GM12878 (cell line): ENCODE measurements around the gene UGGT2. TPM values are rescaled to one million over a fixed set of nuclear protein-coding genes. Genes with fewer than 3 reads are reported as not detected.
"Not testable (repeated sequence)": the region's sequence is repeated elsewhere in the genome, so short reads cannot be mapped to it uniquely, and the experiment has no call there.

Experiments used
- ATAC-seq: fragments of 200-7000 bp; cut with Tn5 transposase; 3 replicates; pipeline ENCODE4 v1.9.1; 2020; ENCODE audit warnings: mild to moderate bottlenecking, moderate library complexity
- BruUV-seq: library from RNA; stranded (reverse); fragments of 400-500 nt; replicated peaks from 2 replicates; lab custom pipeline; 2021; lab: Mats Ljungman, UMichigan
- CTCF ChIA-PET: fragments of 300-600 bp; sonication (Branson Sonifier 250); formaldehyde crosslinking; extraction: SDS; loops from one replicate; lab custom pipeline; 2021; ENCODE audit warnings: inconsistent platforms; lab: Yijun Ruan, JAX
- POLR2A ChIA-PET: fragments of 350-600 bp; formaldehyde crosslinking; extraction: SDS; loops from one replicate; lab custom pipeline; 2021; ENCODE audit warnings: inconsistent platforms; lab: Charles Lee
- RAD21 ChIA-PET: fragments of 300-600 bp; sonication (Branson Sonifier 250); formaldehyde crosslinking; loops from one replicate; lab custom pipeline; 2023; ENCODE audit warnings: antibody characterized with exemption; ENCODE audit not compliant: unreplicated experiment; lab: Charles Lee
- SMC1A ChIA-PET: fragments of 300-600 bp; sonication (Branson Sonifier 250); formaldehyde crosslinking; loops from one replicate; lab custom pipeline; 2023; ENCODE audit not compliant: unreplicated experiment, uncharacterized antibody; lab: Charles Lee
- DNase-seq: peaks from one replicate; pipeline ENCODE4 v3.0.0-alpha.2; 2011; ENCODE audit warnings: low read depth, low spot score
- FAIRE-seq: peaks from 3 replicates; lab custom pipeline; 2011; peaks lifted over from hg19 to GRCh38; lab: Jason Lieb, UNC
- H2AFZ ChIP-seq: 2 replicates; pipeline ENCODE4 v1.6.0; 2011; ENCODE audit warnings: low read depth, low read length, control low read depth; ENCODE audit not compliant: control insufficient read depth
- H3K27ac ChIP-seq: 2 replicates; pipeline ENCODE4 v1.5.1; 2011; ENCODE audit warnings: control low read depth; ENCODE audit not compliant: control insufficient read depth, insufficient read depth
- H3K27me3 ChIP-seq, 2 experiments: replicated peaks in 1 of 2; 2 replicates each; pipeline versions ENCODE4 v1.6.0 to v1.6.1; 2011; ENCODE audit warnings: low read length in 1 of 2; ENCODE audit not compliant: control insufficient read depth in 2 of 2, insufficient read depth in 2 of 2
- H3K36me3 ChIP-seq, 2 experiments: 2 replicates each; pipeline ENCODE4 v1.5.1; 2011; ENCODE audit warnings: low read length in 1 of 2; ENCODE audit not compliant: control insufficient read depth in 2 of 2, insufficient read depth in 2 of 2
- H3K4me1 ChIP-seq: 2 replicates; pipeline ENCODE4 v1.6.1; 2011; ENCODE audit warnings: mild to moderate bottlenecking, low read length, moderate library complexity, mixed read lengths; ENCODE audit not compliant: control insufficient read depth, insufficient read depth
- H3K4me2 ChIP-seq: 2 replicates; pipeline ENCODE4 v1.6.0; 2011; ENCODE audit warnings: control low read depth; ENCODE audit not compliant: control insufficient read depth, insufficient read depth
- H3K4me3 ChIP-seq: fragments of 200-600 bp; sonication (generic); 2 replicates; pipeline ENCODE4 v1.5.1; 2016
- H3K79me2 ChIP-seq: 2 replicates; pipeline ENCODE4 v1.6.0; 2011; ENCODE audit warnings: low read length; ENCODE audit not compliant: control insufficient read depth, insufficient read depth
- H3K9ac ChIP-seq: 2 replicates; pipeline ENCODE4 v1.8.0; 2011; ENCODE audit warnings: low read length, control low read depth, mixed read lengths; ENCODE audit not compliant: control insufficient read depth, insufficient read depth
- H3K9me3 ChIP-seq: replicated peaks from 3 replicates; pipeline ENCODE4 v1.5.1; 2011; ENCODE audit warnings: mild to moderate bottlenecking, low read length; ENCODE audit not compliant: control insufficient read depth, insufficient read depth
- H4K20me1 ChIP-seq: 2 replicates; pipeline ENCODE4 v1.6.0; 2011; ENCODE audit not compliant: control insufficient read depth, insufficient read depth
- EGR1 ChIP-seq, 2 experiments: IDR thresholded peaks; 1 replicate in 1 of 2; 2 replicates in 1 of 2; pipeline ENCODE4 v1.6.1; 2011 to 2012; ENCODE audit warnings: low read depth in 2 of 2, low read length in 2 of 2, borderline replicate concordance in 1 of 2, mild to moderate bottlenecking in 1 of 2, moderate library complexity in 1 of 2
- HDAC2 ChIP-seq: fragments of 200-600 bp; sonication (generic); IDR thresholded peaks from 2 replicates; pipeline ENCODE4 v1.6.1; 2017
- JUNB ChIP-seq: IDR thresholded peaks from 2 replicates; pipeline ENCODE4 v1.6.1; 2016; ENCODE audit warnings: antibody characterized with exemption, mild to moderate bottlenecking
- KLF5 ChIP-seq: fragments of 450-650 bp; IDR thresholded peaks from 2 replicates; pipeline ENCODE4 v1.6.1; 2014; ENCODE audit warnings: mild to moderate bottlenecking; ENCODE audit not compliant: partially characterized antibody
- POU2F2 ChIP-seq: IDR thresholded peaks from 3 replicates; pipeline ENCODE4 v1.6.1; 2011; ENCODE audit warnings: low read depth, mild to moderate bottlenecking, low read length, borderline replicate concordance
- ZBED1 ChIP-seq: IDR thresholded peaks from 2 replicates; pipeline ENCODE4 v1.6.1; 2016; ENCODE audit warnings: borderline replicate concordance
- WGBS: methylation state at CpG from one replicate; pipeline ENCODE4 v1.1.6; 2016; ENCODE audit warnings: low lambda C conversion rate; ENCODE audit not compliant: insufficient replicate concordance, insufficient coverage; ENCODE audit errors: missing lambda C conversion rate; 5-methylcytosine and 5-hydroxymethylcytosine counted together
- in situ Hi-C: fragments of 300-500 bp; cut with MboI; formaldehyde crosslinking; loops from 9 replicates; pipeline ENCODE4 v1.14.3; 2018; ENCODE audit warnings: mixed read lengths
- intact Hi-C: fragments of 100-400 bp; cut with micrococcal nuclease; formaldehyde crosslinking; loops from one replicate; pipeline ENCODE4 v1.14.2; 2022; ENCODE audit not compliant: unreplicated experiment
- polyA plus RNA-seq, 11 experiments: library from polyadenylated mRNA; depleted of rRNA in 4 of 11; unstranded in 6 of 11; stranded (reverse) in 5 of 11; fragments of >200 nt; fragmentation: Nextera tagmentation in 4 of 11; fragmentation: Illumina TruSeq in 1 of 11; extraction: Ambion mirVana in 4 of 11; extraction: Trizol in 1 of 11; gene quantifications; 1 replicate in 1 of 11; 2 replicates in 10 of 11; pipeline versions ENCODE4 v1.2.1 to v1.2.3, GENCODE V29; 2011 to 2016; ENCODE audit warnings: inconsistent platforms in 2 of 11, missing spikeins in 2 of 11, low read depth in 1 of 11
- total RNA-seq, 4 experiments: library from RNA; depleted of rRNA in 3 of 4; stranded (reverse); fragments of >200 nt in 3 of 4; fragmentation: Illumina TruSeq in 1 of 4; extraction: Trizol in 1 of 4; gene quantifications; 2 replicates each; pipeline versions ENCODE4 v1.2.1 to v1.2.3, GENCODE V29; 2013 to 2021
- TF ChIP-seq, protein P1 (sequence below): fragments of 450-650 bp; IDR thresholded peaks from 2 replicates; pipeline ENCODE4 v1.6.1; 2017; ENCODE audit warnings: mild to moderate bottlenecking

Gene UGGT2
- total and polyA plus RNA-seq, 10 of the 15 experiments (the other 5 are each of a cell fraction or from before 2014, with no cell fraction given): 4.9 to 29.0 (median 17.3) TPM

DNA sequence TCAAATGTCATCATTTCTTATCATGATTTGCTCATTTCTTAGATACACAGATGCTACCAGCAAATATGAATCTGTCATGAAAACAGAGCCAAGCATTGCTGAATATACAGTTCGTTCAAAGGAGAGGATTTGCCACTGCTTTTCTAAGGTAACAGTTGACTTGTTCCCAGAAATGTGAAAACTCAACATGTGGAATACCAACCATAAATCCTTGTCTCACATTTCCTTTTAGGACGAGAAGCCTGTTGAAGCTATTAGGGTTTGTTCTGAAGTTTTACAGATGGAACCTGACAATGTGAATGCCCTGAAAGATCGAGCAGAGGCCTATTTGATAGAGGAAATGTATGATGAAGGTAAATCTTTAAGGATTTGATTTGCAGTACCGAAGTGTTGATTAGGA lies 289.6 kb downstream of the UGGT2 start:
- TF ChIP-seq ZBED1: no peak
- no peak for TF ChIP-seq EGR1 (IDR thresholded peaks at IDR 0.05; ENCODE audit: borderline replicate concordance in 1 of 2, low read depth in 2 of 2, low read length in 2 of 2)
- no peak for TF ChIP-seq JUNB
- TF ChIP-seq HDAC2: no peak
- no peak for TF ChIP-seq KLF5
- TF ChIP-seq POU2F2: no peak
- TF ChIP-seq, protein P1, sequence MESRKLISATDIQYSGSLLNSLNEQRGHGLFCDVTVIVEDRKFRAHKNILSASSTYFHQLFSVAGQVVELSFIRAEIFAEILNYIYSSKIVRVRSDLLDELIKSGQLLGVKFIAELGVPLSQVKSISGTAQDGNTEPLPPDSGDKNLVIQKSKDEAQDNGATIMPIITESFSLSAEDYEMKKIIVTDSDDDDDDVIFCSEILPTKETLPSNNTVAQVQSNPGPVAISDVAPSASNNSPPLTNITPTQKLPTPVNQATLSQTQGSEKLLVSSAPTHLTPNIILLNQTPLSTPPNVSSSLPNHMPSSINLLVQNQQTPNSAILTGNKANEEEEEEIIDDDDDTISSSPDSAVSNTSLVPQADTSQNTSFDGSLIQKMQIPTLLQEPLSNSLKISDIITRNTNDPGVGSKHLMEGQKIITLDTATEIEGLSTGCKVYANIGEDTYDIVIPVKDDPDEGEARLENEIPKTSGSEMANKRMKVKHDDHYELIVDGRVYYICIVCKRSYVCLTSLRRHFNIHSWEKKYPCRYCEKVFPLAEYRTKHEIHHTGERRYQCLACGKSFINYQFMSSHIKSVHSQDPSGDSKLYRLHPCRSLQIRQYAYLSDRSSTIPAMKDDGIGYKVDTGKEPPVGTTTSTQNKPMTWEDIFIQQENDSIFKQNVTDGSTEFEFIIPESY: no peak
- in situ Hi-C loops (no loop called here), intact Hi-C loops (no loop called here)
- DNase-seq (no peak), FAIRE-seq (no peak), ATAC-seq (no peak)
- ChIA-PET SMC1A (interaction anchor here (0.6 to 1.8 kb wide), 9 partner anchors 8 to 140 kb away, joined by 3 to 8 read pairs (median 3); no protein-coding TSS in a partner anchor), CTCF (interaction anchor here (0.6 to 1.1 kb wide), 2 partner anchors 12 to 18 kb away, joined by 3 read pairs; no protein-coding TSS in a partner anchor), RAD21 (interaction anchor here (0.8 kb wide), 1 partner anchor 70 kb away, joined by 3 read pairs; no protein-coding TSS in a partner anchor), POLR2A (interaction anchor here (0.6 to 2.1 kb wide), 2 partner anchors 13 to 479 kb away, joined by 4 read pairs; no protein-coding TSS in a partner anchor)
- BruUV-seq: no TSS peak
- Histone ChIP-seq H3K79me2 (no peaks in the 10 kb centered on the region), H3K27ac (no peak overlapping the region), H3K4me3 (no peak overlapping the region), H3K36me3 (peaks cover 0 to 14% of the 10 kb centered on the region in 2 experiments; a peak in 3 of 4 replicates), H3K9me3 (no peaks in the 10 kb centered on the region), H3K9ac (no peak overlapping the region), H2AFZ (no peak overlapping the region), H3K4me1 (no peaks in the 10 kb centered on the region), H3K27me3 (no peaks in the 10 kb centered on the region), H4K20me1 (no peaks in the 10 kb centered on the region), H3K4me2 (no peak overlapping the region)
- WGBS: 100% methylated on average over 4 of the region's 4 CpGs

DNA sequence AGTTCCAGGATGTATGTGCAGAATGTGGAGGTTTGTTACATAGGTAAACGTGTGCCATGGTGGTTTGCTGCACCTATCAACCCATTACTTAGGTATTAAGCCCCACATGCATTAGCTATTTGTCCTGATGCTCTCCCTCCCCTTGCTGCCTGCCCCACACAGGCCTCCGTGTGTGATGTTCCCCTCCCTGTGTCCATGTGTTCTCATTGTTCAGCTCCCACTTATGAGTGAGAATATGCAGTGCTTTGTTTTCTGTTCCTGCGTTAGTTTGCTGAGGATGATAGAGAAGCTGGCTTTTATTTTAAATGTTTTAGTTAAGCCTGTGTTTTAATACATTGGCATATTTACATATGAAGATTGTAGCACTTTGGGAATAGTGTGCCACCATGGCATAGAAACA lies 290.6 kb downstream of the UGGT2 start:
- 98% methylated on average over 3 of the region's 3 CpGs for whole genome bisulfite sequencing
- intact Hi-C loops, H2AFZ ChIP-seq, DNase-seq, FAIRE-seq, H3K4me1 ChIP-seq, in situ Hi-C loops, H3K79me2 ChIP-seq, H3K9me3 ChIP-seq, H3K4me2 ChIP-seq, H4K20me1 ChIP-seq, H3K9ac ChIP-seq, H3K4me3 ChIP-seq, H3K27ac ChIP-seq, H3K27me3 ChIP-seq, BruUV-seq, ATAC-seq: not testable (repeated sequence)
- ChIA-PET POLR2A (interaction anchor here (0.8 to 2.1 kb wide), 2 partner anchors 12 to 86 kb away, joined by 3 to 4 read pairs; partner anchors contain the start of gene DNAJC3), SMC1A (interaction anchor here (0.8 to 1.8 kb wide), 5 partner anchors 9 to 28 kb away, joined by 3 to 8 read pairs (median 3); no protein-coding TSS in a partner anchor), CTCF (interaction anchor here (0.6 kb wide), 1 partner anchor 19 kb away, joined by 3 read pairs; no protein-coding TSS in a partner anchor), RAD21 (interaction anchor here (1.2 kb wide), 1 partner anchor 358 kb away, joined by 3 read pairs; no protein-coding TSS in a partner anchor)
- H3K36me3 ChIP-seq: peaks cover 0 to 19% of the 10 kb centered on the region in 2 experiments; a peak in 3 of 4 replicates
